GM18909 (cell line): Measurements from ENCODE around the gene PIP5KL1.

Experiments
- ATAC-seq: cut with Tn5 transposase; IDR thresholded peaks from one replicate; pipeline ENCODE4 v1.9.1; 2021; ENCODE audit warnings: mild to moderate bottlenecking; ENCODE audit not compliant: unreplicated experiment, poor library complexity

The PIP5KL1 gene

DNA sequence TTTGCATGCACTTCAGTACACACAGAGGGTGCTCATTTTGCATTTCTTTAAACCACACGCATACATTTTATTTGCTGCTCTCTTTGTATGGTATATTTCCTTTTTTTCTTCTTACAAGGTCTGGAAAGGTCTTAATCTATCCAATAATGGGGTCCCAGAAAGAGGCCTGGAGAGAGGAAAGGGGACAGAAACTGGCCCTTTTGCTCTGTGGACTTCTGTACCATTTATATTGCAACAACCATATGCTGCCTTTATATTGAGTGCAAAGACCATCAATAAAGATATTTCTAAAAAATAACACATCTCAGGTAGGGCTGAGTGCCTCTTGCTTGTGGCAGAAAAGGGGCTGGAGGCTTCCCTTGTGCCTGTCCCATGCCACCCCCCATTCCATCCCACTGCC lies 22.6 kb upstream of the PIP5KL1 start:
- ATAC-seq = no peak

- ATAC-seq = no peak
Measured at GRCh38 chr9:127950513-127951289, 20.1 kb upstream of the PIP5KL1 start.

DNA sequence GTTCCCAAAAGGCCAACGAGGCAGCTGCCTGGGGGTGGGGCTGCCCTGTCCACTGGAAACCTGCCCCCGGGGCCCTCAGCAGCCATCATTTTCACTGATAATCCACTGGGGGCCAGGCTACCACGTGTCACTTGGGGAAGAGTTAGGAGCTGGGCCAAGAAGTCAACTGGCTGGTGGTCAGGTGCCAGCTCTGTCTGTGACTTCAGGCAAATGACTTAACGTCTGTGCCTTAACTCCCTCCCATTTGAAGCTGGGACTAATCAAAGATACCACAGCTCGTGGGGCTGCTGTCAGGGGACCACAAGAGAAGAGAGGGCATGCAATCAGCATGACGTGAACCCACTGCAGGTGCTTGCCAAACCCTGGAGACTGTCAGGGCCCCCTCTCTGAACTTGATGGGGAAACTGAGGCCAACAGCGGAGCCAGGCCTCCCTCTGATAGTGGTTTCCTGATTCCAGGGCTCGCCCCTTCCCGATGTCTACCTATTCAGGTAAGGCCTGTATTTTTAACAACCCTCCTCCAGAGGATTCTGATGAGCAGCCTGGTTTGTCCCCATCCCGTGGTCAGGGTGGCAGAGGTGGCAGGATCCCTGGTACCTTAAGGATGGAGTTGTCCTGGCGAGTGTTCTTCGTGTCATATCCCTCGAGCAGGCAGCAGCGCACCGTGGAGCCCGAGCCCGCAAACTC lies 19.4 kb upstream of the PIP5KL1 start:
- ATAC-seq = no peak

DNA sequence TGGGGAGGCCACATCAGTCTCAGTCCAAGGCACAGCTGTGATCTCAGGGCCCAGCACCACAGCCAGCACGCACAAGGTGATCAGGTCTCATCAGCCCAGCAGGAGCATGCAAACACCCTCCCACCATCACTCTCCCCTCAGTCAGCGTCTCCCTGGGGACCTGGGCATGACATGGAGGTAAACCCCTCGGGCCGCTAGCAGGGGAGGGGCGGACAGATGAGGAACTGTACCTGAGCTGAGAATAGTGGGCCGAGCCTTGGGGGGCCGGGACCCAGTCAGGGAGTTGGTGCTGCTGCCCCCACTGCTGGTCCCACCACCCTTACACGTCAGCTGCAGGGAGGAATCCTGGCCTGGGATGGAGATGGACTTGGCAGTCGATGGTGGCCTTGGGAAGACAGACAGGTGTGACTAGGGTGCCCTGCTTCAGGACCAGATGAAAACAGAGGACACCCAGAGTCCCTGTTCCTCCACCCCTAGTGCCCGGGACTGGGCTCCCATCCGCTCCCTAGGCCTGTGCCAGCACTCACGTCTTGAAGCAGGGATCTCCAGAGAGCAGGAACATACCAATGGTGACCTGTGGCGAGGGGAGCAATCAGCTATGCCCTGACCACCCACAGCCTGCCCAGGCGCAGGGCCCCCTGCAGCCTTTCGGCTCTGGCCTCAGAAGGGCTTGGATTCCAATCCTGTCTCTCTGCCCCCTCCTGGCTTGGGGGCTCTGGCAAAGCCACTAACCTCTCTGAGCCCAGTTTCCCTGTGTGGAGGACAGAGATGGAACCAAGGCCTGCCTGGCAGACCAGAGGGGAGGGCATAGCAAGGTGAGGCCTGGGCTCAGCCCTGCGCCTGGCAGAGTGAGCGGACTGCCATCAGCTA lies 17.5 kb upstream of the PIP5KL1 start:
- no peak for ATAC-seq

GRCh38 chr9:127946728-127947127 lies 16.2 kb upstream of the PIP5KL1 start:
- no peak for ATAC-seq

- no peak for ATAC-seq
Measured at GRCh38 chr9:127945942-127946341, 15.4 kb upstream of the PIP5KL1 start.

GRCh38 chr9:127945338-127945737 lies 14.8 kb upstream of the PIP5KL1 start:
- no peak for ATAC-seq

GRCh38 chr9:127944586-127945218 lies 14.1 kb upstream of the PIP5KL1 start:
- no peak for ATAC-seq

DNA sequence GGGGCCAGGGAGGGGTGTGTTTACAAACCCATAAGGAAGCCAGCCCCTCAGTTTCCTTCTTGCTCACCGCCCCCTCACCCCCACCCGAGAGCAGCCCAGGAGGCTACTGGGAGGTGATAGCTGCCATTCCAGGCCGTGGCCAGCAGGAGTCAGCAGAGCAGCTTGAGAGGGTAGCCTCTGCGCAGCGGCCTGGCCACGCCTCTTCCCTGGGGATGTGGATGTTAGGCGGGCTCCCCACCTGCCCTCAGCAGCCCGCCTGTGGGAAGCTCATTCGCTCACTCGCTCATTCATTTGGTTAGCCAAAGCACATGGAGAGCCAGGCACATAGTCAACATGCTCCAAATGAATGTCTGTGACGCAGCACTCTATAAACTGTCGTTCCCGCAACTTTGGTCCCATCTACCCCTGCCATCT lies 13.2 kb upstream of the PIP5KL1 start:
- ATAC-seq = peak; percentile 64

DNA sequence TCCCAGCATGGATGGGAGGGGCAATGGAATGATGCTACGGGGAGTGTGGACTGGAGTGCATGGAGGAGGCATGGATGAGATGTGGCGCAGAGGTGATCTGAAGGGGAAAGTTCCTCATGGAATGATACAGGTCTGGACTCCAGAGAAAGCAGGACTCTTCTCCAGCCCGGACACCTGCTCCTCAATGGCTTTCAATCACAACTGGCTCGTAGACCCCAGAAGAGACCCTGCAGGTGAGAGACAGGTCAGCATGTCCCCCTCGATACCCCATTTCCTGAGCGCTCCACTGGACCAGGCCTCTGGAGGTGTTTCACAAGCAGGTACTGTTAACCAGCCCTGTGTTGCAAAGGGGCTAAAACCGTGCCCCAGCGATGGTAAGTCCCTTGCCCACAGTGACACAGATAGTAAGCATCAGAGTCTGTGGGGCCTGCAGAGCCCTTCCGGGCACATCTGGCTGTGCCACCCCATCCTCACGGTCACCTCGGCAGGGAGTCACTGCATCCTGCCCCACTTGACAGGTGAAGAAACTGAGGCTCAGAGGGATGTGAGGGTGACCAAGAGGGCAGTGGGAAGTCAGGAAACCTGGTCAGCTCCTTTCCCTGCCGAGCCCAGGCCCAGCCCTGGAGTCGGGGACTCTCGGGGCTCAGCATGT lies 12.6 kb upstream of the PIP5KL1 start:
- peak; percentile 5 for ATAC-seq

GRCh38 chr9:127942216-127943010 lies 11.8 kb upstream of the PIP5KL1 start:
- no peak for ATAC-seq

DNA sequence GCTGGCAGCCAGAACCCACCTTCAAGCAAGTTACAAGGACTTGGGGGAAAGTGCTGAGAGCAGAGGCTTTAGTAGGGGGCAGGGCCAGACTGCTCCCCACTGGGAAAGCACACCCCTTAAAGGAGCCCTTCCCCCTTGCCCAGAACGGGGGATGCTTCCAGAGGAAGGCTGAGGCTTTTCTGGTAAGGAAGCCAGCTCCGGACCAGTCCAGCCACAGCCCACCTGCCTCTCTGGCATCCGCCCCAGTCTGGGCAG lies 11.3 kb upstream of the PIP5KL1 start:
- ATAC-seq = no peak

GRCh38 chr9:127941062-127941960 lies 10.7 kb upstream of the PIP5KL1 start:
- ATAC-seq = no peak

DNA sequence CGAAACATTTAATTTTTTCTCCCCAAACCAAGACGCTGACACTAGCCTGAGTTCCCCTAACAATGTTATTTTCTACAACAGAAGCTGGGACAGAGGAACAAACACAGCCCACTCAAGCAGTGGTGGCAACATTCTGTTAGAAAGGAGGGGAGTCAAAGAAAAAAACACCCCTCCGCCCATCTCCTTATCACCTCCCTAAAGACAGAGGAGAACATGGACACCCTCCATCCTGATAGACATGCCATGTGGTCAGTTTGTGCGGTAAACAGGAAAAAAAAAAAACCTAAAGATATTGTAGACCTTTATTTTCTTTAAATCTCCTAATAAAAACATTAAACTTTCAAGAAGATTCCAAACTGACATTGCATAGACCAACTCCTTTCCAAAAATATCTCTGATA lies 10.0 kb upstream of the PIP5KL1 start:
- ATAC-seq = no peak

DNA sequence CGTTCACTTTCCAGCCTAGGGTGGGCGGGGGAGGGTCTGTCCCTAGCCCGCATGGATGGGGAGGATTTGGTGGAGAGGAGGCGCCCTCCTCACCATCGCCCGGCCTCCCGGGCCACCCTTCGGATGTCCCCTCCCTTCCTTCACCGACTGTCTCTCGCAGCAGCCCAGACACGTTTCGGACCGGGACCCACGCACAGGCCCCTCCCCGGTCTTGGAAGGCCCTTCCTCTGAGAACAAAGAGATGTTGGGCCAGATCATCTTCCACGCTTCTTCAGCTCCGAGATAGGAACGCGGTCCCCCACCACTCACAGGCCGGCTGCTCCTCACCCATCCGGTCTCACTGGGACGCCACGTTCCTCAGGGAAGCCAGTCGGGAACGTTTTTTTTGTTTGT lies 7.7 kb upstream of the PIP5KL1 start:
- ATAC-seq = no peak

DNA sequence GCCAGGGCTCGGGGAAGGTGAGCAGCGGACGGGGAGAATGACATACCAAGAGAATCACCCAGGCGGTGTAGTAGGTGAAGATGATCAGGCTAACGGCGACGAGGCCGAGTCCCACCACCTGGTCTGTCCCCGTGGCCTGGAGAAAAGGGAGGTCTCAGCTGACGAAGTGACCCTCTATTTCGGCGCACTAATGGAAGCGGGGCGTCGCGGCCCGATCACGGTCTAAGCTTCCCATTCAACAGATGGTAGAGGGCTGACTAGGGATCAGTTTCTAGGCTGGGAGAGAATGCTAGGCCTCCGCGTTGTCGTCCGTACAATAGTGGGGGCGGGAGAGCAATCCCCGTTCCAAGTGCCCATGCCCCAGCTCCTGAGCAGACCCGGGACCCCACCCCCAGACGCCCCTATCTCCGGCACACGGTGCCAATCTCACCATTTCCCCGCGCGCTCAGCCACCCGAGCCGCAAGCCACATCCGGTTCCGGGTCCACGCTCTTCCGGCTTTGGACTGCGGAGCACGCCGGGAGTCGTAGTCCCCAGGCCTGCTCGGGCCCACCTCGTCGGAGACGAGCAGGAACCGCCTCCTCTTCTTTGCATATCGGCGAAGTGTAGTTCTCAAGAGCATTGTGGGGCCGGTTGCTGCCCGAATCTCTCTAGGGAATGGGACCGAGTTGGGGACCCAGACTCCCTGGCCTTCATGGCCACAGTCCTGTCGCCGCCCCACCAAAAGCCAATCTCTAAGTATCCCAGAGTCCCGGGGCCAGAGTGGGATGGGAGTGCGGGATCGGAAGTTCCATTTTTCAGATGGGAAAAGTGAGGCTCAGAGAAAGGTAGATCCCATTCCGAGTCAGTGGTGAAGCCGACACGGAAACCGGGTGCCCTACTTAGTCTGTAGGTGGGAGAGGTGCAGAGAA lies 7.1 kb upstream of the PIP5KL1 start, which contains the start of gene DPM2:
Gene DPM2 (minus strand): TSS at position 467 of the 910 bp plus-strand sequence. CDS start 34 bp downstream, at position 433.
- ATAC-seq = peak; percentile 86

- no peak for ATAC-seq
Measured at GRCh38 chr9:127937056-127937387, 6.4 kb upstream of the PIP5KL1 start.
